MM.1S (cell line): ENCODE results near the gene C10orf105.

Experiments
- DNase-seq: peaks from one replicate; pipeline ENCODE4 v3.0.0-alpha.2; 2015
- H2AFZ ChIP-seq: fragments of 300-600 bp; sonication (generic); 2 replicates; pipeline ENCODE4 v1.6.0; 2016; ENCODE audit warnings: antibody characterized with exemption, low read length
- H3F3A ChIP-seq: fragments of 300-600 bp; sonication (generic); 2 replicates; pipeline ENCODE4 v1.6.1; 2016; ENCODE audit warnings: mild to moderate bottlenecking, antibody characterized with exemption, low read length, moderate library complexity, mixed read lengths; ENCODE audit not compliant: insufficient read depth
- H3K27ac ChIP-seq: fragments of 300-600 bp; sonication (generic); 2 replicates; pipeline ENCODE4 v1.5.1; 2016; ENCODE audit warnings: mild to moderate bottlenecking, low read length
- H3K27me3 ChIP-seq: fragments of 300-600 bp; sonication (generic); replicated peaks from 2 replicates; pipeline ENCODE4 v1.6.0; 2016; ENCODE audit warnings: low read length; ENCODE audit not compliant: insufficient read depth
- H3K36me3 ChIP-seq: fragments of 300-600 bp; sonication (generic); replicated peaks from 2 replicates; pipeline ENCODE4 v1.6.1; 2016; ENCODE audit warnings: mild to moderate bottlenecking, low read length, mixed read lengths; ENCODE audit not compliant: insufficient read depth
- H3K4me1 ChIP-seq: fragments of 300-600 bp; sonication (generic); 2 replicates; pipeline ENCODE4 v1.6.1; 2016; ENCODE audit warnings: low read length, mixed read lengths
- H3K4me2 ChIP-seq: fragments of 300-600 bp; sonication (generic); 2 replicates; pipeline ENCODE4 v1.6.0; 2016; ENCODE audit warnings: low read depth, low read length
- H3K4me3 ChIP-seq: fragments of 300-600 bp; sonication (generic); 2 replicates; pipeline ENCODE4 v1.5.1; 2016; ENCODE audit warnings: low read length, mixed read lengths
- H3K79me2 ChIP-seq: fragments of 300-600 bp; sonication (generic); 2 replicates; pipeline ENCODE4 v1.6.1; 2016; ENCODE audit warnings: mixed run types, low read length, mixed read lengths
- H3K9ac ChIP-seq: fragments of 300-600 bp; sonication (generic); 2 replicates; pipeline ENCODE4 v1.6.1; 2016; ENCODE audit warnings: low read length, mixed read lengths
- H3K9me2 ChIP-seq: fragments of 300-600 bp; sonication (generic); replicated peaks from 2 replicates; pipeline ENCODE4 v1.6.1; 2016; ENCODE audit warnings: mild to moderate bottlenecking, low read length, mixed read lengths; ENCODE audit not compliant: insufficient read depth
- H3K9me3 ChIP-seq: fragments of 300-600 bp; sonication (generic); replicated peaks from 2 replicates; pipeline ENCODE4 v1.6.1; 2016; ENCODE audit warnings: mild to moderate bottlenecking, low read length, mixed read lengths; ENCODE audit not compliant: insufficient read depth
- H4K20me1 ChIP-seq: fragments of 300-600 bp; sonication (generic); 2 replicates; pipeline ENCODE4 v1.6.1; 2016; ENCODE audit warnings: mild to moderate bottlenecking, low read length, moderate library complexity, mixed read lengths; ENCODE audit not compliant: insufficient read depth
- CTCF ChIP-seq: fragments of 300-600 bp; sonication (generic); IDR thresholded peaks from 2 replicates; pipeline ENCODE4 v1.5.1; 2016; ENCODE audit warnings: antibody characterized with exemption, low read length, mixed read lengths
- EZH2 ChIP-seq: fragments of 300-600 bp; sonication (generic); optimal IDR thresholded peaks from 2 replicates; pipeline ENCODE3; 2017; ENCODE audit warnings: low read depth, mild to moderate bottlenecking, antibody characterized with exemption, low read length, mixed read lengths
- EZH2phosphoT487 ChIP-seq: fragments of 300-600 bp; sonication (generic); IDR thresholded peaks from 2 replicates; pipeline ENCODE4 v1.6.1; 2018; ENCODE audit warnings: antibody characterized with exemption, low read length

C10orf105 gene

GRCh38 chr10:71741029-71741428 lies 21.5 kb upstream of the C10orf105 start:
- H3K36me3 ChIP-seq = no peaks in the 10 kb centered on the region
- H3K79me2 ChIP-seq = no peaks in the 10 kb centered on the region
- no peak for TF ChIP-seq EZH2phosphoT487
- TF ChIP-seq EZH2 = no peak
- no peak for TF ChIP-seq CTCF
- H3K27me3 ChIP-seq = no peaks in the 10 kb centered on the region
- no peaks in the 10 kb centered on the region for H3F3A ChIP-seq
- no peaks in the 10 kb centered on the region for H3K9me2 ChIP-seq
- no peak overlapping the region for H3K4me3 ChIP-seq
- DNase-seq = no peak
- peaks cover 8% of the 10 kb centered on the region for H3K4me1 ChIP-seq
- H3K9me3 ChIP-seq = no peaks in the 10 kb centered on the region
- no peaks in the 10 kb centered on the region for H4K20me1 ChIP-seq
- H3K4me2 ChIP-seq = no peak overlapping the region
- no peak overlapping the region for H3K9ac ChIP-seq
- no peak overlapping the region for H3K27ac ChIP-seq
- no peak overlapping the region for H2AFZ ChIP-seq

- TF ChIP-seq EZH2 (no peak), CTCF (no peak), EZH2phosphoT487 (no peak)
- Histone ChIP-seq H3K9me3 (no peaks in the 10 kb centered on the region), H3K79me2 (no peaks in the 10 kb centered on the region), H3K4me2 (no peak overlapping the region), H3K27me3 (no peaks in the 10 kb centered on the region), H3K9ac (no peak overlapping the region), H3K9me2 (no peaks in the 10 kb centered on the region), H2AFZ (no peak overlapping the region), H3K4me1 (peaks cover 14% of the 10 kb centered on the region), H4K20me1 (no peaks in the 10 kb centered on the region), H3K4me3 (no peak overlapping the region), H3F3A (no peaks in the 10 kb centered on the region), H3K27ac (no peak overlapping the region), H3K36me3 (no peaks in the 10 kb centered on the region)
- DNase-seq = no peak
Observed at GRCh38 chr10:71740069-71740653, 20.6 kb upstream of the C10orf105 start.

DNA sequence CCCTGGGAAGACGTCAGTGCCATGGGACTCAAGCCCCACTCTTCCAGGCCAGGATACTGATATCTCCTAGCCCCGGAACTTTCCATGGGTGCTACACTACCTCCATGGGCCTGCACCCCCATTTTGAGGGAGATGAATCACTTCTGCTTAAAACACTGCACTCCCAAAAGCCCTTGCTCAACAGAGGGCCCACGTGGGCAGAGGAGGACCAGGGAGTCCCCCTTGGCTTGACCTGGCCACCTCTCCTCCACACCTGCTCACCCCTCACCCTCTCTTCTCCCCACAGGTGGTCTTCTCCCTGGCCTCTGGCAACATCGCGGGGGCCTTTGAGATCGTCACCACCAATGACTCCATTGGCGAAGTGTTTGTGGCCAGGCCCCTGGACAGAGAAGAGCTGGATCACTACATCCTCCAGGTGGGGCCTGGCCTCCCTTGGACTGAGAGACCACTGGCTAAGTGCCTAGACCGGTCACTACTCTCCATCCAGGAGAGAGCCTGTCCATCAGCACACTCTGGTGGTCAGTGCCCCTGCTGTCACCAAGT lies 19.9 kb upstream of the C10orf105 start:
- H2AFZ ChIP-seq = no peak overlapping the region
- H3K27me3 ChIP-seq = no peaks in the 10 kb centered on the region
- H3K36me3 ChIP-seq = no peaks in the 10 kb centered on the region
- no peaks in the 10 kb centered on the region for H3K9me2 ChIP-seq
- H4K20me1 ChIP-seq = no peaks in the 10 kb centered on the region
- no peaks in the 10 kb centered on the region for H3F3A ChIP-seq
- H3K4me3 ChIP-seq = no peak overlapping the region
- no peak for TF ChIP-seq EZH2
- no peak for TF ChIP-seq CTCF
- TF ChIP-seq EZH2phosphoT487 = no peak
- no peak overlapping the region for H3K27ac ChIP-seq
- H3K9me3 ChIP-seq = no peaks in the 10 kb centered on the region
- H3K9ac ChIP-seq = no peak overlapping the region
- H3K79me2 ChIP-seq = no peaks in the 10 kb centered on the region
- DNase-seq = no peak
- no peak overlapping the region for H3K4me2 ChIP-seq
- peaks cover 14% of the 10 kb centered on the region for H3K4me1 ChIP-seq
